Measurements from ENCODE around the gene ESPNL. TPM values are rescaled to one million over a fixed set of nuclear protein-coding genes. Genes with fewer than 3 reads are reported as not detected.

Gene ESPNL
- total RNA-seq, 1 donor from 2014 or later, result 0.40 TPM

- H3K27me3 Mint-ChIP-seq (ENCODE audit: low read depth), result no peaks in the 10 kb centered on the region
- peaks cover 52% of the 10 kb centered on the region for H3K36me3 Mint-ChIP-seq (ENCODE audit: low read depth)
- H3K4me1 Mint-ChIP-seq, result no peaks in the 10 kb centered on the region
- H3K9me3 Mint-ChIP-seq, result peaks cover 10% of the 10 kb centered on the region
- TF ChIP-seq CTCF (conservative IDR thresholded peaks at IDR 0.05), result no peak
- DNase-seq (ENCODE audit: low read depth, low spot score), result no peak
- no peak overlapping the region for H3K4me3 Mint-ChIP-seq
- H3K27ac Mint-ChIP-seq (ENCODE audit: unreplicated experiment), result no peak overlapping the region
These were observed 24.7 kb upstream of the ESPNL start for GRCh38 chr2:238075397-238075796.

- no peak overlapping the region for H3K4me3 Mint-ChIP-seq
- peaks cover 10% of the 10 kb centered on the region for H3K9me3 Mint-ChIP-seq
- H3K27ac Mint-ChIP-seq (ENCODE audit: unreplicated experiment), result no peak overlapping the region
- no peak for TF ChIP-seq CTCF (conservative IDR thresholded peaks at IDR 0.05)
- no peaks in the 10 kb centered on the region for H3K27me3 Mint-ChIP-seq (ENCODE audit: low read depth)
- H3K36me3 Mint-ChIP-seq (ENCODE audit: low read depth), result peaks cover 50% of the 10 kb centered on the region
- DNase-seq (ENCODE audit: low read depth, low spot score), result no peak
- no peaks in the 10 kb centered on the region for H3K4me1 Mint-ChIP-seq
These were observed 22.8 kb upstream of the ESPNL start for GRCh38 chr2:238077292-238077691.

GRCh38 chr2:238079874-238080327 is 20.2 kb upstream of the ESPNL start:
- H3K4me1 Mint-ChIP-seq, result no peaks in the 10 kb centered on the region
- H3K4me3 Mint-ChIP-seq, result no peak overlapping the region
- no peak for DNase-seq (ENCODE audit: low read depth, low spot score)
- peaks cover 33% of the 10 kb centered on the region for H3K36me3 Mint-ChIP-seq (ENCODE audit: low read depth)
- H3K27me3 Mint-ChIP-seq (ENCODE audit: low read depth), result no peaks in the 10 kb centered on the region
- H3K27ac Mint-ChIP-seq (ENCODE audit: unreplicated experiment), result no peak overlapping the region
- peaks cover 5% of the 10 kb centered on the region for H3K9me3 Mint-ChIP-seq
- no peak for TF ChIP-seq CTCF (conservative IDR thresholded peaks at IDR 0.05)

- Mint-ChIP-seq H3K9me3 (peaks cover 5% of the 10 kb centered on the region), H3K36me3 (ENCODE audit: low read depth) (peaks cover 30% of the 10 kb centered on the region), H3K27ac (ENCODE audit: unreplicated experiment) (no peak overlapping the region), H3K4me1 (no peaks in the 10 kb centered on the region), H3K4me3 (no peak overlapping the region), H3K27me3 (ENCODE audit: low read depth) (no peaks in the 10 kb centered on the region)
- TF ChIP-seq CTCF (conservative IDR thresholded peaks at IDR 0.05), result no peak
- no peak for DNase-seq (ENCODE audit: low read depth, low spot score)
These were observed 19.6 kb upstream of the ESPNL start for GRCh38 chr2:238080518-238080917.

GRCh38 chr2:238081150-238081549 is 19.0 kb upstream of the ESPNL start:
- Mint-ChIP-seq H3K27ac (ENCODE audit: unreplicated experiment) (peak overlapping the region; percentile 44), H3K36me3 (ENCODE audit: low read depth) (peaks cover 36% of the 10 kb centered on the region)

More at GRCh38 chr2:238081150-238081549, 19.0 kb upstream of the ESPNL start:
- H3K4me1 Mint-ChIP-seq, result no peaks in the 10 kb centered on the region
- TF ChIP-seq CTCF (conservative IDR thresholded peaks at IDR 0.05), result no peak
- H3K27me3 Mint-ChIP-seq (ENCODE audit: low read depth), result no peaks in the 10 kb centered on the region
- H3K9me3 Mint-ChIP-seq, result peaks cover 5% of the 10 kb centered on the region
- no peak overlapping the region for H3K4me3 Mint-ChIP-seq
- no peak for DNase-seq (ENCODE audit: low read depth, low spot score)

Data from neural crest cell (in vitro differentiated cells).